Kasumi-1 (cell line): Measurements from ENCODE around the gene SLC1A4.
A peak's percentile ranks its signal among the peaks of the same experiment; 100 is the strongest.
"Not testable (repeated sequence)": the region's sequence is repeated elsewhere in the genome, so short reads cannot be mapped to it uniquely, and the experiment has no call there.

Experiments
- DNase-seq, 2 experiments: peaks; one replicate each; lab custom pipeline; 2025; lab: John Stamatoyannopoulos, UW

The SLC1A4 gene

DNA sequence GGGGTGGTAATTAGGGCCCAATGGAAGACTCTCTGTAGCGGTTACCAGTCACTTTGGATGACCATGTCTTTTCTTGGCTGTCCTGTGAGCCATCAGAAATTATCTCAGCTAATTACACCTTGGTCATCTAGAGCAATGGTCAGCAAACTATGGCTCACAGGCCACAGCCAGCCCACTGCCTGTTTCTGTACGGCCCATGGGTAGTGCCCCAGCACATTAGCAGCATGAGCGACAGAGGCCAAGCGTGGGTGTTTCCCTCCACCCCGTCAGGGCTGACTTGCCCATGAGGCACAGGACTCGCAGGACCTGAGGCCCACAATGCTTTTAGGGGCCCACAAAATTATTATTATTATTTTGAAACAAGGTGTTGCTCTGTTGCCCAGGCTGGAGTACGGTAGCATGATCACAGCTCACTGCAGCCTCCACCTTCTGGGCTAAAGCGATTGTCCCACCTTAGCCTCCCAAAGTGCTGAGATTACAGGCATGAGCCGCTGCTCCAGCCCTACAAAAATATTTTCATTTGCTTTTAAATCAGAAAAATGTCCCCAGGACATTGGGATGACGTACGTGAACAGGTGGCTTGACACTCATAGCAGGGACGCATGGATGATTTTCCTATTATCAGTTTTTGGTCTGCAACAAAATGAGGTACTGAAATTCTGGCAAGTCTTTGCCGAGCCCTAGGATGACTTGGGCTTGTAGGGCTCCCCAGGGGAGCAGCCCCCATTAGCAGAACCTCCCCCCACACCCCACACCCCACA, 37.7 kb downstream of the SLC1A4 start:
- no peak for DNase-seq

DNA sequence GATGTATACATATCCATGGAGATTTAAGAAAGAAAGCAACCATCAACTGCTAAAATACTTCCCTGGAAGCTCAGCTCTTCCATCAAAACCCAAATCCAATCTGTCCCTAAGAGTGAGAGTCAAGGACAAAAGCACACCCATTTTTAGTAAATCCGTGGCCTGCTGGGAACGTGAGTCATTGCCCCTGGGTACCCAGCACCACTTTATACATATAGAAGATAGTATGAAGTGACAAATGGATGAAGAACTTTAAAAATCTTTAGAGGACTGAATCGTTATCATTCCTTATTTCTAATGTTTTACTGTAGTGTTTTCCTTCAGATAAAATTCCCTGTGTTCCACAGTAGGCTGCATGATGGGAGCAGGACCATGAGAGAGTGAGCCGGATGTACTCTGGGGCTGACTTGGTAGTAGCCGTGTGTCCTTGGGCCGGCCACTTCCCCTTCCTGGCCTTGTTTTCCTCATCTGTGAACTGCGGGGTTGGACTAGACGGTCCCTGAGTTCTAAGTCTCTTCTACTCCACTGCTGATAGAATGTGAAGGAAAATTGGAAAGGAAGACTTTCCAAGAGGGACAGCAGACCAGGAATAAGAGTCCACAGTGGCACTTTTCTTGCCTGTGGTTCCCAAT, 38.5 kb downstream of the SLC1A4 start:
- DNase-seq = no peak

DNA sequence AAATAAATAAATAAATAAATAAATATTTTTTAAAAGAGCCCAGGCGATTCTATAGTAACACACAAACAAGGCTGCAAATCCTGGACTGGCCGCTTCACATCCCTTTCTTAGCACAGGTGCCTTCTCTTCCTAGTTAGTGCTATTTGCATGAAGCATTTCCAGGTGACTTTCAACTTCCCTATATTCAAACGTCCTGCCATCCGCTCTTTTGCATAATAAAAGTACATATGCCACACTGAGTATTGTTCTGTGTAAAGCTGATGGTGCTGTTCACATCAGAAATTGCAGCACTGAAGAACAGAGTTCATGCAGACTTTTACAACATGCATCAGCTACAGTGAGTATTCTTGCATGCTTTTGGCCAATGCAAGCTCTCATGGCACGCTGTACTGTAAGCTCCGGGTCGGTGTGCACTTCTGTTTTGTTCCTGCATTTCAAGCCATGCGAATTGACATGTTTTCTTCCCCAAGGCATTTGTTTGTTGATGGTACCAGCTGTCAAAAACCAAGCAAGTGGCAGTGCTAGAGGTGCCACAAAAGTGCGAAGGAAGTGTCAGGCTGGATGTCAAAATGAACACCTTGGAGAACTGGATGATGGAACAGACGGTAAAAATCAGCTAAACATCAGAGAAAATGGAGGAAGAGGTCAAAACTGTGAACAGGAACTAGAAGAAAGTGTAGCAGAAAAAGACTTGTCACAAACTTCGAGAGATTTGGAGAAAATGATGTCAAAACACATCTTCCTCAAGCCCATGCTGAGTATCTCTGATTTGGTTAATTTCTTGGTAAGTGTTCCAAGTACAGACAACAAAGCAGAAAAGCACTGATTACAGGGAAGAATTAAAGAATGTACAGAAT, 41.5 kb downstream of the SLC1A4 start:
- DNase-seq = no peak

DNA sequence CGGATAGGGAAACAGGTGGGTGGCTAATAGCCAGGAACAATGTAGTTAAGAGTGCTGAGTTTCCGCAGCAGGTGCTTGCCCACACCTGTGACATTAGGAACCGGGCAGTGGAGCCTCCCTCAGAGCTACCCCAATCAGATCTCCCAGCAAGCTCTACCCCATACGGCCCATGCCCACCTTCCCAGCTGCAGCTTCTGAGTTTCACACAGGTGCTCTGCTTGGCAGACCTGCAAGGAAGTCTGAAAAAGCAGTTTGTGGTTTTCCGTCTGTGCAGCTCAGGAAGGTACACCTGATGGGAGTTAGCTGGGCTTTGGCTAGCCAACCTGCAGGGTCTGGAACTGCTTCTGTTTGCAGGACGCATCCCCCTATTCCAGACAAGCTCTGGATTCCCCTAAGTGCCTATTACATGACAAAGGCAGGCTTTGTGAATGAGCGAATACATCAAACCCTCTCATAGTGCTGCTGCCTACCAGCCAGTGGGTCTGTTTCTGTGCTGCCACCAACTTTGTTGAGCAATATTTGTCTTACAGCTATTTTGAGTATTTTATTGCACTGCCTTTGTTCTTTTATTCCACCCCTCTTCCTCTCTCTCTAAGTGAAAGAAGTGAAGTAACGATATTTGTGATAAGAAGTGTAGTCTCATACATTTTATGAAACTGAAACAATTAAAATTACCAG, 42.3 kb downstream of the SLC1A4 start:
- peak in 1 of 2 experiments; percentile 8 for DNase-seq

DNA sequence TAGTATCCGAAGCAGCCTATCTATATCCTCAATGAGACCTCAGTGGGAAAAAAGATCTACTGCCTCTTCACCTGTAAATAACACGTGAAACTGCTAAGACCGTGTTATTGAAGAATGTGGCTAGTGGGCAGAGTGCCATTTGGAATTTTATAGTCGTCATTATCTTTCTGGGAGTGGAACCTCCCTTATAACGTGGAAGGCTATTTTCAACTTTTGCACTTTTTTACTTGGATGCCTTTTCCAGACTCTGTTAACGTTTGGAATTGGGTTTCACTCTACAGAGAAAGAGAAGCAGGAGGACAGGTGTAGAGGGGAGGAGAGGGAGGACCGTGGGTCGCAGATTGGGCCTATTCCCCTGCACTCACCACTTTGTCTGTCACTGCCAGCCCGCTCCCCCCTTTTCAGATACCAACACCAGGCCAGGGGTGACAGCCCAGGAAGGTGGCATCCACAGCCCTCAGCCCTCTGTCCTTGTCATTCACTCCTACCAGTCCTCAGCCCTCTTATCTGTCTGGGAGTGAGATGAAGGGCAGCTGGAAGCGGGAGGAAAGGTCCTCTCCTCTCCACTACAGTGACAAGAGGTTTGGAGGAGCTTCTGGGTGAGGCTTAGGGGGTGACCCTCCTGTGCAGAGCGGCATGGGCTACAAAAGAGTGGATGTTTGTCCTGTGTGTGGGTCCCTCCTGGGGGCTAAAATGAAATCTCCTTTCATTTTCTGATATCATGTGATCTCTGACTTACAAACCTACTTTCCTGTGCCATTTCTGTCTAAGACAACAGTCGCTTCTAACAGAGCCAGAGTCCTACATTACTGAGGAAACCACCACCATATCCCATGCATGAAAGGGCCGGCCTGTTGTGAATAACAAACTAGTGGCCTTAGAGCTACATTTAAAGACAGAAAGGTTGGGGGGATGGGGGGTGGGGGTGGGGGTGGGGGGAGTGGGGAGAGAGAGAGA, 43.1 kb downstream of the SLC1A4 start:
- DNase-seq = no peak

DNA sequence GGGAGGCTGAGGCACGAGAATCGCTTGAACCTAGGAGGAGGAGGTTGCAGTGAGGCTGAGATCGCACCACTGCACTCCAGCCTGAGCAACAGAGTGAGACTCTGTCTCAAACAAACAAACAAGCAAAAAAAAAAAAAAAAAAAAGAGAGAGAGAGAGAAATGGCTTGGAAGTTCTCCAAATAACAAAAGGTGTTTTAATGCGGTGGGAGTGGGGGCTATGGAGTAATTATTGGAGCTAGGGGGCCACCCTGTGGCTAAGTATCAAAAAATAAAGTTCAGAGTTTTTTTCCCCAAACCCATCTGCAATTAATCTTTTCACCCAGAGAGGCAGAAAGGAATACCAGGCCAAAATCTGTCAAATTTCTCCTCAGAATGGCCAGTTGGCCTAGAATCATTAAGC, 44.0 kb downstream of the SLC1A4 start:
- peak; percentile 58 to 69 for DNase-seq

DNA sequence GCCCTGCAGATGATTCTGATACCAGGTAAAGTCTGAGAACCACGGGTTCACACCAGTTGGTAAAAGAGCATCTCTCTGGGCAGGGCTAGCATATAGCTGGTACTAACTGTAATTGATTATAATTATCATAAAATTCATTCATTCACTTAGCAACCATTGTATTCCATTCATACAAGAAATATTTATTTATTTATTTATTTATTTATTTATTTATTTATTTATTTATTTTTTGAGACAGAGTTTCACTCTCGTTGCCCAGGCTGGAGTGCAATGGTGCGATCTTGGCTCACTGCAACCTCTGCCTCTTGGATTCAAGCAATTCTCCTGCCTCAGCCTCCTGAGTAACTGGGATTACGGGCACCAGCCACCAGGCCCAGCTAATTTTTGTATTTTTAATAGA, 44.5 kb downstream of the SLC1A4 start:
- DNase-seq = not testable (repeated sequence)

DNA sequence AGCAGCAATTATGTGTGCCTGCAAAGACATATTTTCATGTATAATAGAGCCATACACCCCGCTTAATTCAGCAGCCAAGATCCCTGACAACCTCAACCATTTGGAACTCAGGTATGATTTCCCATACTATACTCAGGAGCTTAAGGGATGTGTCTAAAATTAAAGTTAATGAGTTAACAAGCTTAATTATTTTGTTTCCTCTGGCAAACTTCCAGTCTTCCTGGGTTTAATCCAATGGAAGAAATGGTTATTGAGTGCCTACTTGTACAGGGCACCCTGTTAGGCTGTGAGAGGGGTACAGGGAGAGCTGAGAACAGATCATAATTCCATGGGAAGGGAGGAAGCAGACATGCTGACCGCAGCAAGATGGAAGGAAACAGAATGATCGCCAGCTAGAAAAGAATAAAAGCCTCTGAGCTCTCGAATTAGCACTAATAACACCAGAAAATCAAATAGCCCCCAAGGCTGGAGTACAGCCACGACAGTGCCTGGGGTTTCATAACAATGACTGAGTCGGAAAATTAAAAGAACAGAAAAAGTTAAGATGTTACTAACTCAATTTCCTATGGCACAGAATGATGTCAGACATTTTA, 46.2 kb downstream of the SLC1A4 start:
- no peak for DNase-seq

DNA sequence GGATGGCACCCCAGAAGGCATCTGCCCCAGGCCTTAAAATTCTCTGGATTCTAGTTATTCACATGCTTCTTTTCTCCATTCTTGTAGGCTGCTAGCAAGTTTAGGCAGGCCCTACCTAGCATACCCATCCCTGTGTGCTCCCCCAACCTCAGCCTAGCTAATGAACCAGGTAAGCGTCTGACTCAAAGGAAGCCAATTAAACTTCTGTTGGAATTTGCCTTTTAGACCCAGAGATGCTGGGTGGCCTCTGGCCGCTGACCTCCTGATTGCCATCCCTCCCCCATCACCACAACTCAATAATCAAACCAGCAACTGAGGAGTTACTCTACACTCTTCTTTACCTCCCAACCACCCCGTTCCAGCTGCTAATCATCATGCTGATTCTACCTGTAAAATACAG, 48.0 kb downstream of the SLC1A4 start:
- DNase-seq = no peak

DNA sequence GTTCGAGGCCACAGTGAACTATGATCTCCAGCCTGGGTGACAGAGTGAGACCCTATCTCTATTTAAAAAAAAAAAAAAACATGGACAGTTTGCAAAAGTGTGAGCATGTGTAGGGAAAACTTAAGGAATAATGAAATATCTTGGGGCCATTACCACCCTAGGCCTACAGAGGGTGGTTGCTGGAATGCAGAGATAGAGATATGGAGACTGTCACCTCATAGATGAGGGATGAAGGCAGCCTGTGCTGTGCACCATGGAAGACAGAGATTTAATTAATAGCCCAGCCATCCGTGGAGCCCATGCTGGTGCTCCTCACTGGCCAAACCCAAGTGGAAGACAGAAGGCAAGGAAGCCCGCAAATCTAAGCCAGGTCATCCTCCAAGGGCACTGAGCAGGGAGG, 50.4 kb downstream of the SLC1A4 start:
- no peak for DNase-seq

DNA sequence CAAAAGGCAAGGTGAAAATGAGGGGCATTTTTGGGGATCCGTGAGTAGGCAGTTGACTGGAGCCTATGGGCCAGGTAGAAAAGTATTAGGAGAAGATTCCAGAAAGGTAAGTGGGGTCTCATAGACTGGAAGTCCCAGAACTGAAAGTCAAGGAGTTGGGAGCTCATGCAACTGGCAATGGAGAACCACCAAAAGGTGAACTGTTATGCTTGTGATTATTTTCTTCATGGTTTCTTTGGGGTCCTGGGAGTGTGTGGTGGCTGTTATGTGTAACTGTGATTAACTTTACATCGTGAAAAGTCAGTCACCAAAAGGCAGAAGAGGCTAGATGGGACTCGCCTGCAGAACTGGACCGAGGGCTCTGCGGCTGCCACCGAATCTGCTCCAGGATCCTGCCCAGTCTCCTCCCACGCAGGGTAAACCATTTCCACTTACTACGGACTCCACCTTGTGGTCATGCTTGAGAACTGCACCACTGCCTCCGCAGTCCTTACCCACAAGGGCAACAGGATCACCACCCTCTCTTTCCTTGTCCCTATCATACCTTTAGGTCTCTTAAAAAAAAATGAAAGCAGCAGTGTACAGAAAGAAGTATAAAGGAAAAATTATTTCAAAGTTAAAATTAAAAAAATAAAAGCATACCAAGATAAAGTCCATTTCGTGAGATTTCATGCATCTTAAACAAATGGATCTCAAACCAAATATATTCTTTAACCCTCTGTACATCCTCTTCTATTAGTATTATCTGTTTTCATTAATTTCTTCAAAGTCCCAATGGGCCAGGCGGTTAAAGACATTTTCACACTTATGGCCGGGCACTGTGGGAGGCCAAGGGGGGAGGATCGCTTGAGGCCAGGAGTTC, 51.4 kb downstream of the SLC1A4 start:
- DNase-seq = peak; percentile 76 to 84

DNA sequence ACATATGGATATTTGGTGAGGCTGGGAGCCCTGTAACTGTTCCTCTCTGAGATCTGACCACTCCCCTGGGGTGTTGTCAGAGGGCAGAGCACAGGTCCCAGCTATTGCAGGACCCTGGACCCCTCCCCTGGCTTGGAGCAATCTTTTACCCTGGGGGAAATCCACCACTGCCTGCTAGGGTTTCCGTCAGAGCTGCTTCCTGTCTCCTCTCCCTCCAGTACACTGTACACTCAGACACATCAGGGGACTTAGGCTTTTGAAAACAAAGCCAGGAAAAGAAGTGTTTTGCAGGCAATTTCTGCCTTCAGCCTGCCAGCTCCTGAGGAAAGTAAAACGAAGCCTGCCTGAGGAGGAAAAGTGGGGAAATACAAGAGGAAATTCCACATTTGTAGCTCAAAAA, 53.8 kb downstream of the SLC1A4 start:
- DNase-seq = peak in 1 of 2 experiments; percentile 30

DNA sequence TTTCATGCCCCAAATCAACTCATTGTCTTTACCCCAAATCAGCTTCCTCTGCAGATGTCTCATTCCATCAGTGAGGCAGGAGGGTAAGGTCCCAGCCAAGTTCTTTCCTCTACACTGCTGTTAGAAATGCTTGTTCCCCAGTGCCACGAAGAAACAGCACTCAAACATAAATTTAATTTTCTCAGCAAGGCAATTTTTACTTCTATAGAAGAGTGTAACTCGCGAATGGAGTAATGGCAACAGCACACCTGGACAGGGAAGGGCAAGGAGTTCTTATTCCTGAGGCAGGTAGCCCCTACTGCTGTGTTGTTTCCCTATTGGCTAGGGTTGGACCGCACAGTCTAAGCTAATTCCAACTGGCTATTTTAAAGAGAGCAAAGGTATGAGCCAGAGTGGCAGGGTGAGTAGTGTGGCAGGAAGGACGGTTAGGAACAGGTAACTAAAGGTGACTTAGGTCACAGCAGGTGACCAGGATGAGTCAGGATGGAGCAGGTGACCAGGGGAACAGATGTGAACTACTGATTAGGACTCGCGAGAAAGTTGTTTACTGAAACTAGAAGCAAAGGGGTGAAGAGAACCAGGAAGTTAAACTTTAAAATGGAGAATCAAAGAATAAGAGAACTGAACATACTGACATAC, 55.0 kb downstream of the SLC1A4 start:
- DNase-seq = no peak

DNA sequence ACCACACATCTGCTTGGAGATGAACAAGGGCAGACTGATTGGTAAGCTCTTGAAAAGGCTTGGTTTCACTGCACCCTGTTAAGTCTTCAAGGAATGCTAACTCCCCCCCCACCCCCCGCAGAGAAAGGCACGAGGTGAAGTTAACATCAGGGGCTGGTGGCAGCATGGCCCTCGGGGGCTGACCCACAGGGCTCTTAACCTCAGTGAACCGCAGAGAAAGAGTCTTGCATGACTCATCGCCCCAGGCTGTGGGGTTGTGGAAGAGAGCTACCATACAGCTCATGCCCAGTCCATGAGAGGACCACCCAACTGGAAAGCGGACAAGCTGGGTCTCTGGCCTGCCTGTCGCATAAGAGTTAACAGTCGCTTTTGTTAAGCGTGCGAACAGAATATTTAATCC, 56.5 kb downstream of the SLC1A4 start:
- DNase-seq = no peak

DNA sequence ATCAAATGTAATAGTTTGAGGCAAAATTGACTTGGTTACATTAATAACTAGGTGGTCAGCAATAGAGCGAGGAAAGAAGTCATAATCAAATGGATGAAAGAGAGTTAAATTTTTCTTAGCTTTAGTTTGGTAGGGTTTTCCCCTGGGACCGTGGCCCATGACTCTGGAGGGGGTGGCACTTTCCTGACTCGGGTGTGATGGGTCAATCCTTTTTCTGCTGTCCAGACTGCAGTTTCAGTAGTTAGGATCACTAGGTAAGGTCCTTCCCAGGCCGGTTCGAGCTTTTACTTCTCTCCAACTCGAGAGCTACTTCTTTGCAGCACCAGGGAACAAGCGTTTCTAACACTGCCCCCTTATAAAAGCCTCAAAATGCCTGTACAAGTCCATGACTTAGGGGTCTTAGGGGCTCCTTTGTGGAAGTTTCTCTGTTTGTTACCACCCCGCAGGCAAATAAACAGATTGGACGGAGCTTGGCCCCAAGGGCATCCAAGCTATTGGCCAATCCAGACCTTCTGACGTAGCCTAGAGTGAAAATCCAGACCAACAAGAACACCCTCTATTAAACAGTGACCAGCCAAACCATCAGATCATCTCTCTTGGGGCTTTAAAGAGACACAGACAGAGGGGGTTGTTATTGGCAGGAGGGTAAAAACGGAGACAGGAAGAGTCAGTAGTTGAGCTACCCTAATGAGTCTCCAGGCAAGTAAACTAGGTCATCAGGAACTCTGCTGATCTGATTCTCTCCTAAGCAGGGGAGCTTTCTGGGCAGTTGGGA, 57.6 kb downstream of the SLC1A4 start:
- DNase-seq = no peak

DNA sequence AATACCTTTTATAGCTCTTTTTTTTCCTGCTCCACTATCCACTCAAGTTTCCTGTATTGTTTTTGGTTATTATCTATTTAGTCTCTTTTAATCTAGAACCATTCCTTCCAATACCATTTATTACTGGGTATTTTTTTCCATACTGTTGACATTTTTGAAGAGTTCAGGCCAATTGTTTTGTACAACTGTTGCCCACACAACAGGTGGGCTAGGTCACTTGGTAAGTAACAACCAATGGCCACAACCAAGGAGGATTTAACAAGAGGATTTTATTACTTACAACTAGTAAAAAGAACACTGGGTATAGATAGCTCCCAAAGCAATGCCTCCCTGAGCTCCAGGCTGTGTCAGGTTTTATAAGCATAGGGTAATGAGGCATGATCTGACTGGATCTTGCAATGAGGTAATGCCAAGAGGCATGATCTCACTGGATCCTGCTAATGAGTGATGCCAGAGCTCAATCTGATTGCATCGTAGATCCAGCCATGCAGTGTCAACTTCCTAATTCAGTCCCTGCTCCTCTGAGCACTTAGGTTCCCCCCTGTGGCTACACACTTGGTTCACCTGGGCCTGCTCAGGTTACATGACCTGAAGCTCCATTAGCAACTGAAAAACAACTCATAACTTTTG, 59.9 kb downstream of the SLC1A4 start:
- no peak for DNase-seq

DNA sequence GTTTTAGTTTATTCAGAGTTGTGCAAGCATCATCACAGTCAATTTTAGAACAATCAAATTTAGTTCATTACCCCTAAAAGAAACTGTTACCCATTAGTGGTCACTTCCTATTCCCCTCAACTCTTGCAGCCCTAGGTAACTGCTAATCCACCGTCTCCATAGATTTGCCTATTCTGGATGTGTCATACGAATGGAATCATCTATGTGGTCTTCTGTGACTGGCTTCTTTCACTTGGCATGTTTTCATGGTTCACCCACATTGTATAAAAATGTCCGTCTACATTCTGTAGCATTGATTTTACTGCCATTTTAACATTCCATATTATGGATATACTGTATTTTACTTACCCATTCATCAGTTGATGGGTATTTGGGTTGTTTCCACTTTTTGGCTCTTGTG, 61.7 kb downstream of the SLC1A4 start:
- DNase-seq = no peak

DNA sequence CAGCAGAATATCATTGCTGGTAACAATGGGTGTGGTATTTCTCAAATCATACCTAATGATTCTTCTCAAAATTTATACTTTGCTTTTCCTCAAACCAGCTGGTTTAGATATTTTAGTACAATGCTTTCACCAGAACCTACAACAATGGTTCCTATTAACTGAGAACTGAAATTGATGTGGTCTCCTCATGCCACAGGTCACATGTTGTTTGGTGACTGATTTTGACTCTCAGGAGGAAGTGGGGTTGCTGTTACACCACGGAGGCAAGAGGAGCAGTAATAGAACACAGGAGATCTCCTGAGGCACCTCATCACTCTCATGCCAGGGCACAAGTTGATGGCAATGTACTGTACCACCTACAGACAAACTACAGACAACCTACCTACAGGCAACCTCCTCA, 64.0 kb downstream of the SLC1A4 start:
- peak; percentile 50 to 72 for DNase-seq
